Gastroesophageal sphincter (tissue), 4 donors: ENCODE measurements around the gene OR2D3. TPM values are rescaled to one million over a fixed set of nuclear protein-coding genes. Genes with fewer than 3 reads are reported as not detected.
A peak's percentile ranks its signal among the peaks of the same experiment; 100 is the strongest.

ENCODE experiments used
- ATAC-seq: fragments of 150-250 bp; one replicate; pipeline ENCODE4 v1.9.1; 2016; ENCODE audit warnings: mild to moderate bottlenecking, moderate library complexity
- H3K27ac ChIP-seq, 4 donors: fragments of 200-600 bp; sonication (generic) in 3 of 4; 1 replicate in 3 of 4; 2 replicates in 1 of 4; pipeline ENCODE4 v1.5.1; 2016 to 2019
- H3K27me3 ChIP-seq: fragments of 200-600 bp; sonication (generic); one replicate; pipeline ENCODE4 v1.5.1; 2019
- H3K36me3 ChIP-seq, 2 donors: fragments of 200-600 bp; sonication (generic); one replicate each; pipeline ENCODE4 v1.5.1; 2019; ENCODE audit warnings: control low read depth in 1 of 2
- H3K4me1 ChIP-seq, 3 donors: fragments of 200-600 bp; sonication (generic); 1 replicate in 2 of 3; 2 replicates in 1 of 3; pipeline ENCODE4 v1.5.1; 2016 to 2019; ENCODE audit warnings: control low read depth in 2 of 3
- H3K4me3 ChIP-seq, 2 donors: fragments of 200-600 bp; sonication (generic); one replicate each; pipeline ENCODE4 v1.5.1; 2019; ENCODE audit warnings: mild to moderate bottlenecking in 1 of 2, moderate library complexity in 1 of 2
- H3K9me3 ChIP-seq, 3 donors: fragments of 200-600 bp; sonication (generic); one replicate each; pipeline ENCODE4 v1.5.1; 2017 to 2019; ENCODE audit warnings: control low read depth in 2 of 3
- CTCF ChIP-seq, 4 experiments: fragments of 200-600 bp in 2 of 4; fragments of 450-650 bp in 2 of 4; sonication (generic) in 1 of 4; IDR thresholded peaks; one replicate each; pipeline ENCODE4 v1.5.1; 2017 to 2019; ENCODE audit warnings: antibody characterized with exemption in 4 of 4, mild to moderate bottlenecking in 2 of 4, moderate library complexity in 2 of 4
- EP300 ChIP-seq: sonication (generic); formaldehyde crosslinking; IDR thresholded peaks from one replicate; pipeline ENCODE4 v1.6.1; 2017; ENCODE audit warnings: antibody characterized with exemption, mild to moderate bottlenecking
- POLR2A ChIP-seq, 2 donors: fragments of 450-650 bp; IDR thresholded peaks; one replicate each; pipeline ENCODE4 v1.6.1; 2017; ENCODE audit warnings: antibody characterized with exemption in 2 of 2, mild to moderate bottlenecking in 2 of 2, moderate library complexity in 1 of 2
- POLR2AphosphoS5 ChIP-seq: sonication (generic); formaldehyde crosslinking; IDR thresholded peaks from one replicate; pipeline ENCODE4 v1.6.1; 2017; ENCODE audit warnings: antibody characterized with exemption
- WGBS, 2 donors: methylation state at CpG; one replicate each; pipeline ENCODE4 v1.1.5; 2018; ENCODE audit warnings: low coverage in 1 of 2; 5-methylcytosine and 5-hydroxymethylcytosine counted together
- total RNA-seq, 4 donors: library from RNA; depleted of rRNA; stranded (reverse); fragments of >200 nt; gene quantifications; one replicate each; pipeline ENCODE4 v1.1.0, GENCODE V29; 2016

Gene OR2D3
- total RNA-seq, 4 donors from 2014 or later: not detected

- ATAC-seq: no peak
- 14 to 50% methylated on average over 1 to 3 of the region's 3 CpGs for WGBS, 2 donors
- H3K4me3 ChIP-seq: no peak overlapping the region
- H3K27ac ChIP-seq: no peak overlapping the region
- no peaks in the 10 kb centered on the region for H3K4me1 ChIP-seq
- no peaks in the 10 kb centered on the region for H3K36me3 ChIP-seq
- H3K9me3 ChIP-seq: no peaks in the 10 kb centered on the region
- no peak for TF ChIP-seq POLR2A (IDR thresholded peaks at IDR 0.05)
- H3K27me3 ChIP-seq: no peaks in the 10 kb centered on the region
These were observed 8.9 kb upstream of the OR2D3 start for GRCh38 chr11:6911948-6912347.

DNA sequence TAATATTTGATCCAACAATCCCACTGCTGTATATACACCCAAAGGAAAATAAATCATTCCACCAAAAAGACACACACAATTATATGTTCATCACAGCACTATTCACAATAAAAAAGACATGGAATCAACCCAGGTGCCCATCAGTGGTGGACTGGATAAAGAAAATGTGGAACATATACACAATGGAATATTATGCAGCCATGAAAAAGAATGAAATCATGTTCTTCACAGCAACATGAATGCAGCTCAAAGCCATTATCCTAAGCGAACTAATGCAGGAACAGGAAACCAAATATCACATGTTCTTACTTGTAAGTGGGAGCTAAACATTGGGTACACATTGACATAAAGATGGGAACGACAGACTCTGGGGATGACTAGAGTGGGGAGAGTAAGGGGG, 1.1 kb upstream of the OR2D3 start:
- H3K9me3 ChIP-seq: no peaks in the 10 kb centered on the region
- H3K27ac ChIP-seq: no peak overlapping the region
- no peak overlapping the region for H3K4me3 ChIP-seq
- H3K4me1 ChIP-seq: no peaks in the 10 kb centered on the region
- 36 to 40% methylated on average over 2 of the region's 2 CpGs for WGBS, 2 donors
- TF ChIP-seq POLR2A (IDR thresholded peaks at IDR 0.05) (no peak), EP300 (no peak), POLR2AphosphoS5 (no peak), CTCF (IDR thresholded peaks at IDR 0.05) (no peak)
- ATAC-seq: no peak
- H3K36me3 ChIP-seq: no peaks in the 10 kb centered on the region
- H3K27me3 ChIP-seq: no peaks in the 10 kb centered on the region

DNA sequence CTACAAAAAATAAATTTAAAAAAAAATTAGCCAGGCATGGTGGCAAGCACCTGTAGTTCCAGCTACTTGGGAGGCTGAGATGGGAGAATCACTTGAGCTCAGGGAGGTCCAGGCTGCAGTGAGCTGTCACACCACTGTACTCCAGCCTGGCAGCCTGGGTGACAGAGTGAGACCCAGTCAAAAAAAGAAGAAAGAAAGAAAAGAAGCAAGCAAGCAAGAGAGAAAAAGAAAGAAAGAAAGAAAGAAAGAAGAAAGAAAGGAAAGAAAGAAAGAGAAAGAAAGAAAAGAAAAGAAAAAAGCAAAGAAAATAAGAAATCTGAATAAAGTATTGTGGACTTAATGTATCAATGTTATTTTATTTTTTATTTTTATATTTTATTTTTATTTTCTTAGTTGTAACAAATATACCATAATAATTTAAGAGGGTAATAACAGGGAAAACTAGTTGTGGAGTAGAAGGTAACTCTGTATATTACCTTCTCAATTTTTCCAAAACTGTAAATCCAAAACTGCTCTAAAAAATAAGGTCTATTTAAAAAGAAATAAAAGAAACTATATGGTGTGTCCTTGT, 4.3 kb downstream of the OR2D3 start:
- Histone ChIP-seq H3K9me3 (no peaks in the 10 kb centered on the region), H3K4me3 (no peak overlapping the region), H3K4me1 (peaks cover 0 to 13% (median 6%) of the 10 kb centered on the region in 3 donors), H3K27me3 (peaks cover 20% of the 10 kb centered on the region), H3K27ac (no peak overlapping the region), H3K36me3 (no peaks in the 10 kb centered on the region)
- TF ChIP-seq CTCF (IDR thresholded peaks at IDR 0.05) (no peak), POLR2AphosphoS5 (no peak), EP300 (no peak), POLR2A (IDR thresholded peaks at IDR 0.05) (no peak)
- ATAC-seq: no peak

DNA sequence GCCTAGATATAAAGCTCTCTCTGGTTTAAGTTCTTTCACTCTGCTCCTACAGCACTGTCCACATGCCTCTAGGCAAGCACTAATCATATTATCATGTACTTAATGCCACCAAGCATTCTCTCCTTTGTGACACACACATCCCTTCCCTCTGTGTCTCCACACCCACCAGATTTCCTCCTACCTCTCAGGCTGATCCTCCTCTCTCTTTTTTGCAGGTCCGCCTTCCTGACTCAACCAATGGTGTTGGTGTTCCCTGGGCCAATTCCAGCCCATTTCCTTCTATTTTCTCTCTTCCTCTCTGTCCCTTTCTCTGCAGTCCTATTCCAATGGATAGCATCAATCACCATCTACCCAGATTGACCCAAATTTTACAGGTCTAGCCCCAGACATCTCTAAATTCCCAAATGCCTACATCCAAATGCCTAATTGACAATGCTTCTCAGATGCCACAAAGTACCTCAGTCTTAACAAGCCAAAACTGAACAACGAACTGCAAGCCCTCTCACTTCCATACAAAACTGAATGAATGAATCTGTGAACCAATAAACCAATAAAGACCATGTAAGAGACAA, 4.9 kb downstream of the OR2D3 start:
- peak; percentile 13 for ATAC-seq
- TF ChIP-seq POLR2AphosphoS5 (no peak), EP300 (no peak), CTCF (IDR thresholded peaks at IDR 0.05) (no peak), POLR2A (IDR thresholded peaks at IDR 0.05) (no peak)

DNA sequence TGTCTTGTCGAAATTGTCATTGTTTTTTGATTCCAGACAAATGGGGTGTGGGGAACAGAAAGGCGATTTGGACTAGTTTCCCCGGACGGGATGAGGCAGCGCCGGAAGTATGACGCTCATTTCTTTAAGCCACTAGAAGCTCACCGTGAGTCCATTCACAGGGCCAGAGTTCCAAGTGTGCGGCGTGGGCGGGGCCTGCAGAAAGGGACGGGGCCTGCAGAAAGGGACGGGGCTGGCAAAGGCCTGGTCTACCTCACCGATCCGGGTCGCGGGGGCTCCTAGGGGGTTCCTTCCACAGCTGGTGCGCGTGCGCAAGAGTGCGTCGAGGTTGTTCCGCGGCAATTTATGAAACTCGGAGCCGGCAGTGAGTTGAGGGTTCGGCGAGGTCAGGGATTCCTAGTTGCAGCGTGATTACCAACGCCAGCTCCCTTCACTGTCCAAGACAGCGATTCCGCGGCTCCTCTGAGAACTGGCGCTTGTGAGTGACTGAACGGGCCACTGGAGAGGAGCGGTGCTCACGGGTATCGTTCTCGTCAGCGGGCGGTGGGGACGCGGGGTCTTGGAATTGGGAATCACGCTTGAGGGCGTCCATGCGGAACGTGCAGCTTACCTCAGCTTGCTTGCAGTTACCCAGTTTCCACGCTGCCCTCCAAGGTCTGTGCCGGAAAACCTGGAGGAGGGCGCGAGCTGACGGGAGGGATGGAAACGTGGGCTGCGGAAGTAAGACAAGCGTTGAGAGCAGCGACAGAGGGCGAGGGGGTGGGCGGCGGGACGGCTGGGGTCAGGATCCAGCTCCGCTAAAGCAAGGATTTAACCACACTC, 5.6 kb downstream of the OR2D3 start, which contains the start of gene ZNF215:
Gene ZNF215 (plus strand): TSS at position 219 of the 822 bp plus-strand sequence. CDS start 5,847 bp downstream, outside the sequence.
- Histone ChIP-seq H3K36me3 (no peaks in the 10 kb centered on the region), H3K9me3 (no peaks in the 10 kb centered on the region), H3K27ac (peak within 1 kb of the TSS in 2 of 4 donors; percentile 28 to 64), H3K4me3 (peak within 1 kb of the TSS; percentile 39 to 52), H3K4me1 (peaks cover 0 to 13% (median 6%) of the 10 kb centered on the region in 3 donors), H3K27me3 (peaks cover 31% of the 10 kb centered on the region)
- peak; percentile 84 for ATAC-seq
- TF ChIP-seq POLR2A (IDR thresholded peaks at IDR 0.05): no peak
- TF ChIP-seq EP300: no peak
- TF ChIP-seq CTCF (IDR thresholded peaks at IDR 0.05): no peak
- no peak for TF ChIP-seq POLR2AphosphoS5
- 0% methylated on average over 24 of the region's 61 CpGs; no CpG with 5 or more reads in 1 of the 2 donors for whole genome bisulfite sequencing, 2 donors

More for the DNA sequence above, 4.9 kb downstream of the OR2D3 start:
- H3K27me3 ChIP-seq: peaks cover 24% of the 10 kb centered on the region
- no peaks in the 10 kb centered on the region for H3K9me3 ChIP-seq
- H3K4me3 ChIP-seq: peak overlapping the region in 1 of 2 donors; percentile 52
- peaks cover 0 to 13% (median 6%) of the 10 kb centered on the region in 3 donors for H3K4me1 ChIP-seq
- WGBS, 2 donors: 59 to 67% methylated on average over 2 of the region's 2 CpGs
- H3K27ac ChIP-seq: no peak overlapping the region
- no peaks in the 10 kb centered on the region for H3K36me3 ChIP-seq
